Measurements from ENCODE around the gene ANGEL1.

The ANGEL1 gene

GRCh38 chr14:76772300-76773187, 40.1 kb downstream of the ANGEL1 start:
- H3K27ac Mint-ChIP-seq: peak overlapping the region; percentile 96
- H3K36me3 Mint-ChIP-seq (ENCODE audit: low read depth): peaks cover 16% of the 10 kb centered on the region
- H3K27me3 Mint-ChIP-seq (ENCODE audit: low read depth, poor library complexity): peaks cover 10% of the 10 kb centered on the region
- TF ChIP-seq CTCF (IDR thresholded peaks at IDR 0.05): no peak
- peak overlapping the region; percentile 42 for H3K4me3 Mint-ChIP-seq
- no peaks in the 10 kb centered on the region for H3K9me3 Mint-ChIP-seq
- H3K4me1 Mint-ChIP-seq: peaks cover 65% of the 10 kb centered on the region
- peak; percentile 68 for DNase-seq

GRCh38 chr14:76771437-76771980, 41.2 kb downstream of the ANGEL1 start:
- H3K4me3 Mint-ChIP-seq: no peak overlapping the region
- peak overlapping the region; percentile 51 for H3K27ac Mint-ChIP-seq
- H3K27me3 Mint-ChIP-seq (ENCODE audit: low read depth, poor library complexity): peaks cover 6% of the 10 kb centered on the region
- no peak for DNase-seq
- peaks cover 68% of the 10 kb centered on the region for H3K4me1 Mint-ChIP-seq
- no peaks in the 10 kb centered on the region for H3K9me3 Mint-ChIP-seq
- H3K36me3 Mint-ChIP-seq (ENCODE audit: low read depth): peaks cover 11% of the 10 kb centered on the region
- no peak for TF ChIP-seq CTCF (IDR thresholded peaks at IDR 0.05)

GRCh38 chr14:76770521-76771436, 41.9 kb downstream of the ANGEL1 start:
- H3K4me3 Mint-ChIP-seq: no peak overlapping the region
- no peaks in the 10 kb centered on the region for H3K9me3 Mint-ChIP-seq
- peaks cover 6% of the 10 kb centered on the region for H3K27me3 Mint-ChIP-seq (ENCODE audit: low read depth, poor library complexity)
- H3K36me3 Mint-ChIP-seq (ENCODE audit: low read depth): peaks cover 11% of the 10 kb centered on the region
- TF ChIP-seq CTCF (IDR thresholded peaks at IDR 0.05): no peak
- no peak overlapping the region for H3K27ac Mint-ChIP-seq
- peaks cover 65% of the 10 kb centered on the region for H3K4me1 Mint-ChIP-seq
- DNase-seq: no peak

- Mint-ChIP-seq H3K4me1 (peaks cover 63% of the 10 kb centered on the region), H3K9me3 (no peaks in the 10 kb centered on the region), H3K27ac (no peak overlapping the region), H3K36me3 (ENCODE audit: low read depth) (peaks cover 10% of the 10 kb centered on the region), H3K4me3 (no peak overlapping the region), H3K27me3 (ENCODE audit: low read depth, poor library complexity) (peaks cover 6% of the 10 kb centered on the region)
- no peak for DNase-seq
- TF ChIP-seq CTCF (IDR thresholded peaks at IDR 0.05): no peak
Measured at GRCh38 chr14:76769636-76770292, 42.9 kb downstream of the ANGEL1 start.

GRCh38 chr14:76768671-76769500, 43.8 kb downstream of the ANGEL1 start:
- peaks cover 62% of the 10 kb centered on the region for H3K4me1 Mint-ChIP-seq
- no peaks in the 10 kb centered on the region for H3K9me3 Mint-ChIP-seq
- H3K36me3 Mint-ChIP-seq (ENCODE audit: low read depth): peaks cover 10% of the 10 kb centered on the region
- no peak overlapping the region for H3K4me3 Mint-ChIP-seq
- no peak for TF ChIP-seq CTCF (IDR thresholded peaks at IDR 0.05)
- no peak for DNase-seq
- H3K27me3 Mint-ChIP-seq (ENCODE audit: low read depth, poor library complexity): peaks cover 6% of the 10 kb centered on the region
- H3K27ac Mint-ChIP-seq: no peak overlapping the region
